Activated naive CD4-positive, alpha-beta T cell treated with anti-CD3 and anti-CD28 coated beads for 36 hours (primary cell): ENCODE measurements around the gene LYRM4. TPM values are rescaled to one million over a fixed set of nuclear protein-coding genes. Genes with fewer than 3 reads are reported as not detected.

Experiments used
- CTCF ChIA-PET: fragments of 350-600 bp; sonication (Branson Sonifier 250); formaldehyde crosslinking; loops from one replicate; lab custom pipeline; 2021; ENCODE audit warnings: antibody characterized with exemption; lab: Charles Lee
- DNase-seq: peaks from one replicate; pipeline ENCODE4 v3.0.0-alpha.2; 2020
- H3K27ac Mint-ChIP-seq: one replicate; pipeline ENCODE4 v1.8.0; 2021; ENCODE audit warnings: mild to moderate bottlenecking, mixed read lengths
- H3K27me3 Mint-ChIP-seq: one replicate; pipeline ENCODE4 v1.8.0; 2021; ENCODE audit warnings: low read depth, mixed read lengths
- H3K36me3 Mint-ChIP-seq: one replicate; pipeline ENCODE4 v1.8.0; 2021; ENCODE audit warnings: low read depth, mixed read lengths
- H3K4me1 Mint-ChIP-seq: one replicate; pipeline ENCODE4 v1.8.0; 2021; ENCODE audit warnings: low read depth, mixed read lengths
- H3K4me3 Mint-ChIP-seq: one replicate; pipeline ENCODE4 v1.8.0; 2021; ENCODE audit warnings: mild to moderate bottlenecking, moderate library complexity, mixed read lengths
- H3K9me3 Mint-ChIP-seq: one replicate; pipeline ENCODE4 v1.8.0; 2021; ENCODE audit warnings: mixed read lengths
- intact Hi-C: fragments of 100-400 bp; cut with micrococcal nuclease; formaldehyde crosslinking; loops from one replicate; pipeline ENCODE4 v1.15.1; 2023
- total RNA-seq, 2 experiments: library from RNA; stranded (reverse); gene quantifications; one replicate each; pipeline ENCODE4 v1.2.3, GENCODE V29; 2021

Gene LYRM4
- total RNA-seq, 2 experiments from 2014 or later: 46.2 to 51.6 TPM

DNA sequence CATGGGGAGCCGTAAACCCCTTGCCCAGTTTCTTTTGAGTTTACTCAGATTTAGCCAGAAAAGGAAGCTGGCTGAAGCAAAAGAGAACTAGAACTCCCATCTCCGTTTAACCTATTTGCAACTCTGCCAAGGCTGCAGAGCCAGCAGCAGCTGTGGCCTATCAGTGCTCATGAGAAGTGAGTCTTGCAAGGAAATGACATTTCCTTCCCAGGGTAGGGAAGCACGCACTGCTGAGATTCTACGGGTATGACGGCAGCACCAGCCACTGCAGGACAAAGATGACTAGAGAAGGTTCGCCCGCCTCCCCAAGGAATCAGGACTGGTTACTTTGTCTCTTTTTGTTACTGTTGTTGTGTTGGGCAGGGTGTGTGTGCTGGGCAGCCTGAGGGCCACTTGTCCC lies 128.0 kb downstream of the LYRM4 start:
- no peak for DNase-seq
- H3K27ac Mint-ChIP-seq: no peak overlapping the region
- CTCF ChIA-PET: interaction anchor here (0.6 kb wide), 1 partner anchor 1578 kb away, joined by 3 read pairs; no protein-coding TSS in a partner anchor
- no peaks in the 10 kb centered on the region for H3K4me1 Mint-ChIP-seq
- intact Hi-C loops: no loop called here
- no peak overlapping the region for H3K4me3 Mint-ChIP-seq
- no peaks in the 10 kb centered on the region for H3K9me3 Mint-ChIP-seq
- no peaks in the 10 kb centered on the region for H3K27me3 Mint-ChIP-seq
- peaks cover 7% of the 10 kb centered on the region for H3K36me3 Mint-ChIP-seq

GRCh38 chr6:5130135-5130866 lies 130.4 kb downstream of the LYRM4 start:
- intact Hi-C loops: no loop called here
- no peaks in the 10 kb centered on the region for H3K9me3 Mint-ChIP-seq
- CTCF ChIA-PET: interaction anchor here (0.5 to 0.6 kb wide), 2 partner anchors 71 to 374 kb away, joined by 3 read pairs; no protein-coding TSS in a partner anchor
- no peaks in the 10 kb centered on the region for H3K27me3 Mint-ChIP-seq
- H3K4me1 Mint-ChIP-seq: no peaks in the 10 kb centered on the region
- H3K36me3 Mint-ChIP-seq: peaks cover 2% of the 10 kb centered on the region
- no peak overlapping the region for H3K4me3 Mint-ChIP-seq
- no peak overlapping the region for H3K27ac Mint-ChIP-seq
- no peak for DNase-seq

- intact Hi-C loops: no loop called here
Observed at GRCh38 chr6:5128351-5128750, 132.4 kb downstream of the LYRM4 start.

DNA sequence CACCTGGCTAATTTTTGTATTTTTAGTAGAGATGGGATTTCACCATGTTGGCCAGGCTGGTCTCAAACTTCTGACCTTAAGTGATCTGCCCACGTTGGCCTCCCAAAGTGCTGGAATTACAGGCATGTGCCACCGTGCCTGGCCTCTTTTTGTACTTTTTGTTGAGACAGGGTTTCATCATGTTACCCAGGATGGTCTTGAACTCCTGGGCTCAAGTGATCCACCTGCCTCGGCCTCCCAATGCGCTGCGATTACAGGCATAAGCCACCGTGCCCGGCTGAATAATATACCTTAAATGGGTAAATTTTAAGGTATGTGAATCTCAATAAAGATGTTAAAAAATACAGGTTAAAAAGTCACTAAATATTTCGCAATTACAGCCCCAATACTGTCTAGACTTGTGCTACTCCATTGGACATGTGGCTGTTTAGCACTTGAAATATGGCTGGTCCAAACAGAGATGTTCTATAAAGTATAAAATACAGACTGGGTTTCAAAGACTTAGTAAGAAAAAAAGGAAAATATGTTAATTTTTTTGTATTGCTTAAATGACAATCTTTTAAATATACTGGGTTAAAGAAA lies 133.6 kb downstream of the LYRM4 start:
- DNase-seq: no peak
- Mint-ChIP-seq H3K4me3 (no peak overlapping the region), H3K27ac (no peak overlapping the region), H3K9me3 (no peaks in the 10 kb centered on the region), H3K27me3 (no peaks in the 10 kb centered on the region), H3K4me1 (no peaks in the 10 kb centered on the region), H3K36me3 (peaks cover 2% of the 10 kb centered on the region)
- intact Hi-C loops: no loop called here
- CTCF ChIA-PET: no interaction called here

More at GRCh38 chr6:5128351-5128750, 132.4 kb downstream of the LYRM4 start:
- Mint-ChIP-seq H3K4me1 (no peaks in the 10 kb centered on the region), H3K27ac (no peak overlapping the region), H3K4me3 (no peak overlapping the region), H3K36me3 (peaks cover 2% of the 10 kb centered on the region), H3K27me3 (no peaks in the 10 kb centered on the region), H3K9me3 (no peaks in the 10 kb centered on the region)
- CTCF ChIA-PET: no interaction called here
- no peak for DNase-seq

DNA sequence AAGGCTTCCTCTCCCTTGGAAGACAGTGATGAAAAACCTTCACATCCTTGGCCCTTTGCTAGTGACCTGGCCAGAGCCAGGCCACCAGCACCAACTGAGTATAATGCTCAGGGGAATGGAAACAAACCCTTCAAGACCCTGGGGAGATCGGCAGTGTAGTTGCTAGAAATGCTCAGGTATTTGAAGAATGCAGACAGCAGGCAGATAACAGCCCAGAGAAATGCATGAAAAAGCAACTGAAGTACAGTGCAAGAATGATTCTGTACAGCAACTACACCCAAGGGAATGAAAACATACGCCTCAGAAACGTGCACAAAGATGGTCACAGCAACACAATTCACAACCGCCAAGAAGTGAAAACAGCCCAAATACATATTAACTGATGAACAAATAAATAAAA lies 134.5 kb downstream of the LYRM4 start:
- Mint-ChIP-seq H3K4me3 (no peak overlapping the region), H3K9me3 (no peaks in the 10 kb centered on the region), H3K4me1 (no peaks in the 10 kb centered on the region), H3K27ac (no peak overlapping the region), H3K36me3 (peaks cover 2% of the 10 kb centered on the region), H3K27me3 (no peaks in the 10 kb centered on the region)
- intact Hi-C loops: no loop called here
- CTCF ChIA-PET: interaction anchor here (1.0 kb wide), 1 partner anchor 17 kb away, joined by 4 read pairs; no protein-coding TSS in a partner anchor
- no peak for DNase-seq

DNA sequence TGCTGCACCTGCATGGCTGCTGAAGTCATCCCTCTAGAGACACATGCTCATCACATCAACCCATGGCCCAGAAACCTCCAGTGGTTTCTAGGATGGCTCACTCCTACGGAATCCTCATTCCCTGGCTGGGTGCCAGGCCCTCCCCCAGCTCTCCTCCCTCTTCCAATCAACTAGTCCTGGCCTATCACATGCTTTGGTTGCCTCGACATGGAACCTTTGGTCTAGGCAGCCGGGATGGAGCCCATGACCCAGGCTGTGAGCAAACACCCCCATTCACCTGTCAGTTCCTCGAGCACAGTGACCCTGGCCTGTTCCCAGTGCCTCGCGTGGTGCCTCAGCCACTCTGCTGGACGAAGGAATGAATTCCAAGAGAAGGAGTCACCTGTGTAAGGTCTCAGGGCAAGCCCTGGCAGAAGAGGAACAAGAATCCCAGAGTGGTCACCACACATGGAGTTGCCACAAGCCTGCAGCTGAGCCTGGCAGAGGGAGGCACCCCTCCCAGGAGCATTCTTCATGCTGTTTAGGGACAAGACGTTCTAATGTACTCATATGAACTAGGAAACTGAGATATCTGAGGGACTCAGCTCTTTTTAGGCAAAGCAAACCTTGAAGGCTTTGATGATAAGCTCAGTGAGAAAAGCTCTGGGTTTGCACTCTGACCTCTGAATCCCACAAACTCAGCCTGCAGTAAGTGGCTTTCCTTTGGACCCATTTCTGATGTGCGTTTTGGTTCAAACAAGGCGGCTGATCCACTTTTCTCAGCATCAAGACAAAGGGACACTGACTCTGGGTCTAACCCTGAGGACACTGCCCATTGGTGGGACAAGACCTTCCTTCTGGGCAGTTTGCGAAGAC lies 135.4 kb downstream of the LYRM4 start:
- Mint-ChIP-seq H3K9me3 (no peaks in the 10 kb centered on the region), H3K27ac (no peak overlapping the region), H3K27me3 (no peaks in the 10 kb centered on the region), H3K4me3 (no peak overlapping the region), H3K36me3 (peaks cover 2% of the 10 kb centered on the region), H3K4me1 (no peaks in the 10 kb centered on the region)
- intact Hi-C loops: no loop called here
- CTCF ChIA-PET: interaction anchor here (1.0 kb wide), 1 partner anchor 18 kb away, joined by 4 read pairs; no protein-coding TSS in a partner anchor
- no peak for DNase-seq

- no peak overlapping the region for H3K27ac Mint-ChIP-seq
- H3K9me3 Mint-ChIP-seq: no peaks in the 10 kb centered on the region
- H3K4me1 Mint-ChIP-seq: no peaks in the 10 kb centered on the region
- intact Hi-C loops: no loop called here
- CTCF ChIA-PET: no interaction called here
- peaks cover under 1% of the 10 kb centered on the region for H3K36me3 Mint-ChIP-seq
- no peaks in the 10 kb centered on the region for H3K27me3 Mint-ChIP-seq
- H3K4me3 Mint-ChIP-seq: no peak overlapping the region
- DNase-seq: no peak
Observed at GRCh38 chr6:5124526-5124925, 136.2 kb downstream of the LYRM4 start.

- DNase-seq: no peak
- H3K36me3 Mint-ChIP-seq: peaks cover 2% of the 10 kb centered on the region
- intact Hi-C loops: no loop called here
- H3K4me1 Mint-ChIP-seq: no peaks in the 10 kb centered on the region
- no peaks in the 10 kb centered on the region for H3K9me3 Mint-ChIP-seq
- CTCF ChIA-PET: interaction anchor here (1.0 kb wide), 1 partner anchor 20 kb away, joined by 3 read pairs; no protein-coding TSS in a partner anchor
- no peaks in the 10 kb centered on the region for H3K27me3 Mint-ChIP-seq
- H3K4me3 Mint-ChIP-seq: no peak overlapping the region
- no peak overlapping the region for H3K27ac Mint-ChIP-seq
Observed at GRCh38 chr6:5123296-5124143, 137.2 kb downstream of the LYRM4 start.

DNA sequence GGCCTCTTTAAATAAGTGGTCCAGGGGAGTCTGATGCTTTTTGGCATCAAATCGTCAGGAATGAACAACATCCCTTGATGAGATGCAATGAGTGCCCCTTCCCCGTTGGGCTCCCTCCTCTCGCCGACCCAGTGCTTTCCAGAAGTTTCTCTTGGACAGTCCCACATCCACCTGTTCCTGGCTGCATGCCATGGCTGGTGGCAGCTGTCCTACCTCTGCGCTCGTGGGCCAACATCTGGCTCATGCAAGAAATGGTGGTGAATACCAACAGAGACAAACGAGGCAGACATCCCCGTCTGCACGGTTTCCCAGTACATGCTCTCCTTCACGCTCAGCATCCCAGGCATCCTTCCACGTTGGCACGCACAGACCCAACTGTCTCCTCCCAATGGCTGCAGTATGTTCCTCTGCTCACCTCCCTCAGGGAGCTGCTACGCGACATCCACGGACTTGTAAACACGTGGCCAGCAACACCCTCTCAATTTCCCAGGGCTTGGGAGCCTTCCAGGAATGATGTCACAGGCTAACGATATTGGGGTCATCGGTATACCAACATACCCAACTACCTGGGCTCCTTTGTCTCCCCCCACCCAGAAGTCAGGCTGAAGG lies 138.1 kb downstream of the LYRM4 start:
- H3K4me3 Mint-ChIP-seq: no peak overlapping the region
- peaks cover 2% of the 10 kb centered on the region for H3K36me3 Mint-ChIP-seq
- intact Hi-C loops: no loop called here
- DNase-seq: no peak
- CTCF ChIA-PET: interaction anchor here (1.0 kb wide), 1 partner anchor 21 kb away, joined by 3 read pairs; no protein-coding TSS in a partner anchor
- no peaks in the 10 kb centered on the region for H3K4me1 Mint-ChIP-seq
- no peaks in the 10 kb centered on the region for H3K9me3 Mint-ChIP-seq
- H3K27ac Mint-ChIP-seq: no peak overlapping the region
- H3K27me3 Mint-ChIP-seq: no peaks in the 10 kb centered on the region

DNA sequence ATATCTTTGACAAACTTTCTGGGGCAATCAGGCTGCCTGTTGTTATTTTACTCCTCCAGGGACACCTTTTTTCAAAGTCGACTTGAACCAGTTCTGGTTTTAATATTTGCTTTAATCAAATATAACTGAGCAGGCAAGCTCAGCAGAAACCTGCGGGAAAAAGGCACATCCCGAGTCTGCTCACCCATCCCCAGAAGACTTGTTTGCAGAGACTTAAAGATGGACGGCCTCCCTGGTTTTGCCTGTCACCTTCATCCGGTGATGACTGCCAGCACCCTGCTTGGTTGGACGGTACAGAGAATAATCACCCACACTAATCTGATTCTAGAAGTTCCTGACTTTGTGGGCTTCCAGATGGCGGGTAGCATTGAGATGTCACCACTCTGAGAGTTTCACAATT lies 138.8 kb downstream of the LYRM4 start:
- H3K4me1 Mint-ChIP-seq: no peaks in the 10 kb centered on the region
- DNase-seq: no peak
- no peak overlapping the region for H3K4me3 Mint-ChIP-seq
- peaks cover 2% of the 10 kb centered on the region for H3K36me3 Mint-ChIP-seq
- H3K27ac Mint-ChIP-seq: no peak overlapping the region
- no peaks in the 10 kb centered on the region for H3K27me3 Mint-ChIP-seq
- no peaks in the 10 kb centered on the region for H3K9me3 Mint-ChIP-seq
- CTCF ChIA-PET: no interaction called here
- intact Hi-C loops: no loop called here

- intact Hi-C loops: no loop called here
- CTCF ChIA-PET: no interaction called here
Observed at GRCh38 chr6:5121479-5121878, 139.3 kb downstream of the LYRM4 start.

More at GRCh38 chr6:5121479-5121878, 139.3 kb downstream of the LYRM4 start:
- Mint-ChIP-seq H3K27me3 (no peaks in the 10 kb centered on the region), H3K4me3 (no peak overlapping the region), H3K27ac (no peak overlapping the region), H3K4me1 (no peaks in the 10 kb centered on the region), H3K9me3 (no peaks in the 10 kb centered on the region), H3K36me3 (peaks cover 2% of the 10 kb centered on the region)
- DNase-seq: no peak
